ENCODE measurements around the gene DENND2C.
A peak's percentile ranks its signal among the peaks of the same experiment; 100 is the strongest.

DENND2C gene

GRCh38 chr1:114552106-114552639 is 117.7 kb downstream of the DENND2C start:
- DNase-seq (ENCODE audit: insufficient read length, low spot score): no peak
- FAIRE-seq: no peak

GRCh38 chr1:114551400-114551799 is 118.4 kb downstream of the DENND2C start:
- no peak for DNase-seq (ENCODE audit: insufficient read length, low spot score)
- no peak for FAIRE-seq

- DNase-seq (ENCODE audit: insufficient read length, low spot score) (no peak), FAIRE-seq (no peak)
Measured at GRCh38 chr1:114550336-114550735, 119.5 kb downstream of the DENND2C start.

- DNase-seq (ENCODE audit: insufficient read length, low spot score) (no peak), FAIRE-seq (no peak)
Measured at GRCh38 chr1:114549137-114549536, 120.7 kb downstream of the DENND2C start.

- DNase-seq (ENCODE audit: insufficient read length, low spot score) (no peak), FAIRE-seq (no peak)
Measured at GRCh38 chr1:114547076-114547475, 122.8 kb downstream of the DENND2C start.

GRCh38 chr1:114545796-114546195 is 124.1 kb downstream of the DENND2C start:
- FAIRE-seq: no peak
- DNase-seq (ENCODE audit: insufficient read length, low spot score): no peak

GRCh38 chr1:114545315-114545714 is 124.5 kb downstream of the DENND2C start:
- FAIRE-seq (no peak), DNase-seq (ENCODE audit: insufficient read length, low spot score) (no peak)

GRCh38 chr1:114540821-114541220 is 129.0 kb downstream of the DENND2C start:
- no peak for FAIRE-seq
- DNase-seq (ENCODE audit: insufficient read length, low spot score): no peak

- DNase-seq (ENCODE audit: insufficient read length, low spot score) (peak; percentile 3), FAIRE-seq (no peak)
Measured at GRCh38 chr1:114540272-114540671, 129.6 kb downstream of the DENND2C start.

- FAIRE-seq (no peak), DNase-seq (ENCODE audit: insufficient read length, low spot score) (no peak)
Measured at GRCh38 chr1:114536043-114536442, 133.8 kb downstream of the DENND2C start.

- DNase-seq (ENCODE audit: insufficient read length, low spot score): no peak
Measured at GRCh38 chr1:114535401-114535800, 134.4 kb downstream of the DENND2C start.

More at GRCh38 chr1:114535401-114535800, 134.4 kb downstream of the DENND2C start:
- no peak for FAIRE-seq

Data from HTR-8/SVneo (cell line).